Activated T-cell treated with anti-CD3 and anti-CD28 coated beads for 48 hours (primary cell): ENCODE measurements around the gene GAGE10.
"Not testable (repeated sequence)": the region's sequence is repeated elsewhere in the genome, so short reads cannot be mapped to it uniquely, and the experiment has no call there.

Experiments used
- DNase-seq: peaks from one replicate; pipeline ENCODE4 v3.0.0-alpha.2; 2020; ENCODE audit warnings: low read depth

GAGE10 gene

DNA sequence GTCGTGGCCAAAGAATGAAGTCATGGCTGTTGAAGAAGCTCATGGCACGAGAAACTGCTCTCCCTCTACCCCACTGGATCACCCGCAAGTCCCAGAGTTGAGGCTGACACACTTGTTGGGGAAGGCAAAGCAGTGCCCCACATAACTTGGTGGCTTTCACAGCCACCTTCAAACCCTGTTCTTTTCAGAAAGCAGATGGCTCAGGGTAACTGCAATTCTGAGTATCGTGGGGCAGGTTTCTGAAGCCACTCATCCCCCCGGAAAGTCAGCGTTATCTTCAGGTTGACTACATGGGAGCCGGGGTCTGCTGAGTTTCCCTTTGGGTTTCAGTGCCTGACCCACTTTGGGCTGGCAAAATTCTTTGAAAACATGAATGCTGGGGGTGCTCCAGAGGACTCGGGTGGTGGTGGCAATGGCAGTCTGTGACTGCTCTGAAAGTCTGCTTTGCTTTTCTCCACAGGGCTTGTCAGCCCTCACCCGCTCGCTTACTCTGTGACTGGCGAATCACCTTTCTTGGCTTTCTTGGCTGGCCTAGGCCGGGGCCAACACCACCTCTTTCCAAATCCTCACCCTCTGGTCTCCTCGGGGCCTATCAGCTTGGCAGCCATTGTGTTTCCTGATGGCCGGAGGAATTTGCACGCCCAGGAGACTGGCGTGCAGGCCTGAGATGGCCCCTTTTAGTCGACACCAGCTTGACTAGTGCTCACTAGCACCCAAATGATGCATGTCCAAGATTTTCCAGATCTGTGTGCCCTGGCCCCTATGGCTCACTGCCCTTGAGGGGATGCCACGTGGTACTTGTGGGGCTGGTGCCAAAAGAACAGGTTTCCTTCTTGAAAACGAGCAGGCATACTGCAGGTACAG lies 26.5 kb upstream of the GAGE10 start:
- no peak for DNase-seq

DNA sequence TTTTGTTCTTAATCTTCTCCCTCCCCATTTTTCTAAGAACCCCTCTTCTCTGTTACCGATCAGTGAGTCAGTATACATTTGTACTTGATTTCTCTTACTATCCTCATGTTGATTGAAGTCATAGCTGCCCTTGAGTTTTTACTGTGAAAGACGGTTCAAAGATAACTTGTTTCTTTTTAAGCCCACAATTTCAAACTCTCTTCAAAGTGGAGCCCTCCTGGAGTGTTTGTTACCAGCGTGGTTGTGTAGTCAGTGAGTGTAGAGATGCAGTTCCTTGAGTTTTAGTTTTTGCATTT lies 26.0 kb upstream of the GAGE10 start:
- no peak for DNase-seq

DNA sequence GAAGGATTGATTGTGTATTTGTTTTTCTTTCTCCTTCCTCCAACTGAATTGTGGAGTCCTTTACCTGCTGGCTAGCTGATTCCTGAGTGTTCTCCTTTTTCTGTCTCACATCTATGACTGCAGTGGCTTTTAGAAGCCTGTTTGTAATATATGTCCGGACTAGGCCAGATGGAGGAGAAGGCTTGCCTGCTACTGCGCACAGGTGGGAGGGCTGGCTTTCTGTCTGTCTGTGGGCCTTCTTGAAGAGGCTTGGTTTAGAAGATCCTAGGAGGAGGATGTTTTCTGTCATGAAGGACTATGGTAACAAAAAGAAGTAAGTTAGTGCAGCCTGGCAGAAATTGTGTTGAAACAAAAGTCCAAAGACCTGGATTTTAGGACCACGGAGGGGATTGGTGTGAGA lies 25.4 kb upstream of the GAGE10 start:
- DNase-seq = no peak

DNA sequence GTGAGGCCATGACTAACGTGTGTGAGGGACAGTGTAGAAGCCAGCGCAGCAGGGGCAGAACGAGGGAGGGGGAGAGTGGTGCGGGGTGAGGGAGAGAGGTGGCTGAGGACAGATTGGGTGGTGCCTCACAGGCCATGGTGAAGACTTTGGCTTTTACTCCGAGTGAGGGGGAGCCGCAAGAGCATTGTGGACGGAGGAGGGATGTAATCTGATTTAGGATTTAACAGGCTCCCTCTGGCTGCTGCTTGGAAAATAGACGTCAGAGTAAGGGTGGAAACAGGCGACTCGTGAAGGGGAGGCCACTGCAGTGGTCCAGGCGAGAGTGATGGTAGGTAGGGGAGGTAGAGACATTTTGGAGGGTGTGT lies 20.8 kb upstream of the GAGE10 start:
- DNase-seq = no peak

DNA sequence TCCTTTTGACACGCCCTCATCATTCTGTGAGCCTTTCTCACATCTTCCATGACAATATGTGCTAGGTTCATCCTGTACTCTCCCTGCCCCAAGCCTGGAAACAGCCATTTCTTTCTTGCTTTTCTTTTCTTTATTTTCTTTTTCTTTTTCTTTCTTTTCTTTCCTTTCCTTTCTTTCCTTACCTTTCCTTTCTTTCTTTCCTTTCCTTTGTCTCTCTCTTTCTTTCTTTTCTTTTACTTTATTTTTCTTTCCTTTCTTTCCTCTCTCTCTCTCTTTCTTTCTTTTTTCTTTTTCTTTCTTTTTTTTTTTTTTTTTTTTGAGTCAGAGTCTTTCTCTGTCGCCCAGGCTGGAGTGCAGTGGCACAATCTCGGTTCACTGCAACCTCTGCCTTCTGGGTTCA lies 19.2 kb upstream of the GAGE10 start:
- DNase-seq = no peak

DNA sequence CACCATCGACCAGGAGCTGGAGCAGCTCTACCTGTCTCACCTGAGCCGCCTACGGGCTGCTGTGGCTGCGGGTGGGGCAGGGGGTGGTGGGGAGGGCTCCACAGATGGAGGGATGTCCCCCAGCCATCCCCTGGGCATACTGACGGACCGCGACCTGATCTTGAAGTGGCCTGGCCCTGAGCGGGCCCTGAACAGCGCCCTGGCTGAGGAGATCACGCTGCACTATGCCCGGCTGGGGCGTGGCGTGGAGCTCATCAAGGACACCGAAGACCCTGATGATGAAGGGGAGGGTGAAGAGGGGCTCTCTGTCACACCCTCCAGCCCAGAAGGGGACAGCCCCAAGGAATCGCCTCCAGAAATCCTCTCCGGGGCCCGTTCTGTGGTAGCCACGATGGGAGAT lies 17.3 kb upstream of the GAGE10 start:
- no peak for DNase-seq

DNA sequence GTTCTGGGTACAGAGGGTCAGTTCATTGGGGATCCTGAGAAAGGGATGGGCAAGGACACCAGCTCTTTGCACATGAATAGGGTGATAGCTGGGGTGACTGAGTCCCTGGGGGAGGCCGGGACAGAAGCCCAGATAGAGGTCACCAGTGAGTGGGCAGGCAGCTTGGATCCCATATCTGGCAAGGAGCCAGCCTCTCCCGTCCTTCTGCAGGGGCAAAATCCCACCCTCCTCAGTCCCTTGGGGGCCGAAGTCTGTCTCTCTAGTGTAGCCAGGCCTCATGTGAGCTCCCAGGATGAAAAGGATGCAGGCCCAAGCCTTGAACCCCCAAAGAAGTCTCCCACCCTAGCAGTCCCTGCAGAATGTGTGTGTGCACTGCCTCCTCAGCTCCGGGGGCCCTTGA lies 16.9 kb upstream of the GAGE10 start:
- no peak for DNase-seq

DNA sequence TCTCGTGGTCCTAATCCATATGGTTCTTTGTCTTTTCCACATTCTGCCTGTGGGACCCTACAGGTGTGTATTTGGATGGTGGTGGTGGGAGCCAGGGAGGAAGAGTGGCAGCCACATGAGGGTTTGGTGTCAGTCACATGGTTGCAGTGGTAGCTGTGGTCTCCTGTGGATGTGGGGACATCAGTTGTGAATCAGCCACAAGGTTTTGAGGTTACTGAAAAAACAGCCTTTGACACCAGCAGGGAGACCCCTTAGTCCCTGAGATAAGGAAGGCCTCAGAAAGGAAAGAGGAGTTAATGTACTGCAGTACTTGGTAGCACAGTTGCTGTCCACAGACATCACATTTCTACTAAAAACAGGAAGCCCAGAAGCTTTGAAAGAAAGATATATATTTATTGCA lies 15.8 kb upstream of the GAGE10 start:
- DNase-seq = no peak

DNA sequence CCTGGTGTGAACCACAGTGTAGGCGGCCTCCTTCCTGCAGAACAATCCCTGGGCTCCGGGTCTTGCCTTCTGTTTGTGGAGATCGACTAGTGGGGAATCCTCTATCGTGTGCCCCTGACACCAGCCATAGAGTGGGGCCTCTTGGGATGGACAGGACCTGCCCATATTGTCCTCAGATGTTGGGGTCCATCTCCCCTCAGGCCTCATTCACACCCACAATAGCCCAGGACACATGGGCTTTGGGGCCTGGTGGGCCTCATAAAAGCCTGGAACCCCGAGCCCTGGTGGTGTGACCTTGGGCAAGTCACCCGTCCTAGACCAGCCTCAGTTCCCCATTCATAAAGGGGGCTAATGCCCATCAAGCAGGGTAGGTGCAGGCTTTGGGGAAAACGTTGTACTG lies 13.2 kb upstream of the GAGE10 start:
- no peak for DNase-seq

DNA sequence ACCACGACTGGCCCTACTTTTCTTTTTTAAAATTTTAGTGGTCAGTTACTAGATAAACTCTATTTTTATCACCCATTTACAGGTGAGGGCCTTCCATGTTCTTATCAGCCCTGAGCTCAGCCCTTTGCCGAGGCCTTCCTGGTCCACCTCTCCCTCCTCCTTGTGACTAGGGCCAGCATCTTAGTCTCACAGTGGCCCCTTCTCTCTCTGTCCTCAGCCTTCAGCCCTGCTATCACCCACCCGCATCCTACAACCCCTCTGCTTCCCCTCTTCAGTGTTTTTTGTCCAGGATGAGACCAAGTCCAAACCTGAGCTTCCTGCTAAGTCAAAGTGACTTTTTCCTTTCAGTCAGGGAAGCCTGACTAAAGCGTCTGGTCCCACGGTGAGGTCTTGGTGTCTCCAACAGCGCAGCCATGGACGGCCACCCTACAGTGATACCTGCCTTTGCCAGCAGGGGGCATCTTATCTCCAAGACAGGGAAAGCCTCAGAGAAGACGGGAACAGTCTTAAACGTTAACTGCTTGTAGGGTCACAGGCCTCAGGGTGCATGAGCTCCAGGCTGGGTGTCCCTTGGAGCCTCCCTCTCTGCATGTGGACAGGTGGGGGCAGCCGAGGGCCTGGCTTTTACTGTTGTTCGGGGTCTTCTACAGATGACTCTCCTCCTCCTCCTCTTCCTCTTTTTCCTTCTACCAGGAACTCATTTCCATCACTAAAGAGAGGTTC lies 11.7 kb upstream of the GAGE10 start:
- DNase-seq = peak; percentile 59

DNA sequence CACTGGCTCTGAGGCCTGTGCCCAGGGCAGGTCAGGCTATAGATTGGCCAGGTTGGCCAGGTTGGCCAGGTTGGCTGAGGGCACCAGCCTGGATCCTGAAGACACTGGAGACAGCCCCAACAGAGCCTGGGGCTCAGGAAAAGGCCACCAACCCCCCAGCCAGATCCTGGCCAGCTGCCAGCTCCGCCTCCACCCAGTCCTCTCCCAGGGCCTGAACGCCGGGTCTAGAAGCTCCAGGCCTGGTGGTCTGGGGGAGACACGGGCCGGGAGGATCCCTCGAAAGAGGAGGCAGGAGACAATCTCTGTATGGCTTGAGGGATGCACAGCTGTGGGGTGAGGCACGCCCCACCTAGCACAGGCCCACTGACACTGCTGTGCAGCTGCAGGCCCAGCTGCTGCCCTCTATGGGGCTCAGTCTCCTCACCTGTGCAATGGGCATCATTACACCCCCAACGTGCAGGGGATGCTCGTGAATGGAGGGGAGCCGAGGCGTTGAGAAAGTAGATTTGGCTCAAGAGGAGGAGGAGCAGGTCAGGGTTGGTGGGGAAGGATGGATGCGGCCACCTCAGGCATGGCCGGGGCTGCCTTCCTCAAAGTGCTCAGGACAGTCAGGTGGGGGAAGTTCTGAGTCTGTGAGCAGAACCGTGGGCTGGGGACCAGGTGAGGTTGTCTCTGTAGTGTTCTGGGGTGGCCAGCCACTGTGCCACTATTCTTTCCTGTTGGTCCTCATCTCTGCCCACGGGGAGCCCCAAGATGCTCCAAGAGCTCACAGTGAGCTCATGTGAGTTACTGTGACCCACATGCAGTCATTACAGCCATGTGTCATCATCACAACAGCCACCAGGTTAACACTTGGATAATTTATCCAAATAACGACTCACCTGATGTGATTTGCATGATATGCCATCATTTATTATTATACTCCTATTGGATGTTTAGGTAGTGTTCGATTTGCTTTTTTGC lies 10.8 kb upstream of the GAGE10 start:
- DNase-seq = no peak

DNA sequence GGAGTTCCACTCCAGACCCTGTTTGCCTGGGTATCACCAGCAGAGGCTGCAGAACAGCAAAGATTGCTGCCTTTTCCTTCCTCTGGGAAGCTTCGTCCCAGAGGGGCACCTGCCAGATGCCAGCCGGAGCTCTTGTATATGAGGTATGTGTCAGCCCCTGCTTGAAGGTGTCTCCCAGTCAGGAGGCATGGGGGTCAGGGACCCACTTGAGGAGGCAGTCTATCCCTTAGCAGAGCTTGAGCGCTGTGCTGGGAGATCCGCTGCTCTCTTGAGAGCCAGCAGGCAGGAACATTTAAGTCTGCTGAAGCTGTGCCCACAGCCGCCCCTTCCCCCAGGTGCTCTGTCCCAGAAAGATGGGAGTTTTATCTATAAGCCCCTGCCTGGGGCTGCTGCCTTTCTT lies 4.2 kb upstream of the GAGE10 start:
- not testable (repeated sequence) for DNase-seq

DNA sequence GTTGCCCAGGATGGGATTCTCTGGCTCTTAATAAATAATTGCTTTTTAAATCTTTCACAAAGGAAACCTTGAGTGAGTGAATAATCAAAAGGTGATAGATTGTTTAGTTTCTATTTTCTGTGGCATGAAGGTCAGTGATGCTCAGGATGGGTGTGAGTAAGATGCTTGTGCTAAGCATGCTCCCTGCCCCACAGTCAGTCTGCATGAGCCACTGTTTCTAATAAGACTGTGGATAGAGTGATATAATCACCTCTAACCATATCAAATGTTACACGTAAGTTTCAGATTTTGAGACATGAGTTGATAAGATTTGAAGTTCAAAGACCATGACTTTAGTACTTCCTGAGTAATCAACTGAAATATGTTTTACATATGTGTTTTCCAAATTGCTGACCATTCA lies 2.7 kb upstream of the GAGE10 start:
- DNase-seq = no peak

DNA sequence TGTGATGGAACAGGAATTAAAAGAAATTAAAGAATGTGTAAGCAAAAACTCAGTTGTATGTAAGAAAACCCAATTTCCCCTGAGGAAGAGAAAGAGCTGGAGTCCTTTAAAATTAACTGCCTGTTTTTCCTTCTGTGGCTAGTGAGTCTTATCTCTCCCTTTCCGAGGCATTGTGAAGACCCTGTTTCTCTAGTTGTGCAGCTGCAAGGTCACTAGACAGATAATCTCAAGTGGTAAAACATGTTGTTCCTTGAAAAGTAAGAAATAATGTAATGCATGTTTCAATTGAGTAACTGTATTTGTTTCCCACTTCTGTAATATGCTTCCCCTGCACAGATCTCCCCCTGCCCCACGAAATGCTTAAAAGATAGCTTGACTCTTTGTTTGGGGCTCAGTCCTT lies 4.3 kb downstream of the GAGE10 start:
- DNase-seq = not testable (repeated sequence)

DNA sequence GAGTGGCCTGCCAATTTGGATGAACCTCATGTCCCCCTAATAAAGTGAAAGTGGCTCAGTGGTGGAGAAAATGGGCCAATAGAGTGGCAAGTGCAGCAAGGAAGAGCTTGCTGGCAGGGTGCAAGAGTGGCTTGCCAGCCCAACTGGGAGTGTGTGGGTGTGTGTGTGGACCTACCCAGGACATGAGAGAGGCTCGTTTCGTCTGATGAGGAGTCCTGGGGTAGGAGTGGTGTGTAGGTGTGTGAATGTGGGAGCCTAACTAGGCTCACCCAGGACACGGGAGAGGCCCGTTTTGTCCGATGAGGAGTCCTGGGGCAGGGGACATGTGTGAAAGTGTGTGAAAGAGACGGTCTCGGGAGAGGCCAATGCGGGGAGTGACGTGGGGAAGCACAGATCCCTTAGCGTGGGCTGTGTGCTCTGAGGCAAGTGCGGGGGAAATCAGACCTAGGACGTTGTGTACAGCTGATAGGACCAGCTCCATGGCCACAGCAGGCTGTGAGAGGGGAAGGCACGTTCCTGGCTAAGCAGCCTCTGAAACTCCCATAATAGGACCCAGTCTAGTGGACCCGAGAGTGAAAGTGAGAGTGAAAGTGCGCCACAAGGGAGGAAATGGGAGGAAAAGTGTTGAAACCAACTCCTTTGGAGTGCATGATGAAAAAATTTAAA lies 5.3 kb downstream of the GAGE10 start:
- DNase-seq = no peak

DNA sequence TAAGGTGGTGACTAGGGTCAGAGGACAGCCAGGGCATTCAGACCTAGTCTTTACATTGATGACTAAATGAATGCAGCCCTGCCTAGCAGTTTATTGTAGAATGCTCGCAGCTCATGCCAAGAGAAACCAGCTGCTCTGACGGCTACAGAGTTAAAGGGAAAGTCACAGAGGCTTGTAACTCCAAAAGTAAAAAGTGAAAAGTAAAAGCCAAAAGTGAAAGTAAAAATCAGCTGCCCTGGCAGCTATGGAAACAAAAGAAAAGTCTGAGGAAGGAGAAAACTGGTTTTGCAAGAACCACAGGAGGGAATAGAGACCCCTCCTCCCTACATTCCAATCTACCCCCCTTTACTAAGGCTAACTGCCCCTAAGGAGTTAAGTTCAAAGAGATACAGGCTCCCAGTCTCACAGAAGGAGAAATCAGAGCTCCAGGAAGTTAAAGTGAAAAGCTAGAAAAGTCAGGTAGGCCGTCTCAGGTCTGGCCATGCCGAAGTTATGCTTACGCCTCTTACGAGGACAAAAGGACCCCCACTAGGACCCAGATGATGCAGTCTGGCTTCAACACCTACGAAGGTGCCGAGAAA lies 6.0 kb downstream of the GAGE10 start:
- DNase-seq = no peak

DNA sequence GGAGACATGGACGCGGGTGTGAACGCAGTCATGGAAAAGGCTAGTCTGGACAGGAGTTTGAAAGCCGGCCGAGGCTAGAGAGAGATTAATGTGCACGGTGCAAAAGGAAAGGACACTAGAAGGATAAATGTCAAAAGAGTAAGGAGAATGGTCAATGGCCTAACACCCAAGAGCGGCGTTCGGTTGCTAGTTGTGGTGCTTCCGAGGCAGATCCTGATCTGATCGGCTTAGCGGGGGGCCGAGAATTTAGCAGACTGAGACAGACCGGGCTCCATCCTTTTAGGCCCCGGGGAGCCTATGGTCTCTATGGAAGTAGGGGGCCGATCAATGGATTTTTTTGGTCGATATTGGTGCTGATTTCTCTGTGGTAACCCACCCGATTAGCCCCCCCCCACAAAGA lies 6.9 kb downstream of the GAGE10 start:
- DNase-seq = no peak

DNA sequence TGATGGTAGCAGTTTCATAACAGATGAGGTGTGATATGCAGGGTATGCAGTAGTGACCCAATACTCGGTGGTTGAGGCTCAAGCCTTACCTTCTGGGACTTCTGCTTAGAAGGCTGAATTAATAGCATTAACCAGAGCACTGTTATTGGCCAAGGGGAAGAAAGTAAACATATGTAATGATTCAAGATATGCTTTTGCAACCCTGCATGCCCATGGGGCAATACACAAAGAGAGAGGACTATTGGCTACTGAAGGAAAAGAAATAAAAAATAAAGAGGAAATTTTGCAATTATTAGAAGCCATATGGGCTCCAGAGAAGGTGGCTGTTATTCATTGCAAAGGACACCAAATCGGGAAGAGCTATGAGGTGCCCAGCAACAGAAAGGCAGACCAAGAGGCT lies 8.7 kb downstream of the GAGE10 start:
- DNase-seq = no peak

DNA sequence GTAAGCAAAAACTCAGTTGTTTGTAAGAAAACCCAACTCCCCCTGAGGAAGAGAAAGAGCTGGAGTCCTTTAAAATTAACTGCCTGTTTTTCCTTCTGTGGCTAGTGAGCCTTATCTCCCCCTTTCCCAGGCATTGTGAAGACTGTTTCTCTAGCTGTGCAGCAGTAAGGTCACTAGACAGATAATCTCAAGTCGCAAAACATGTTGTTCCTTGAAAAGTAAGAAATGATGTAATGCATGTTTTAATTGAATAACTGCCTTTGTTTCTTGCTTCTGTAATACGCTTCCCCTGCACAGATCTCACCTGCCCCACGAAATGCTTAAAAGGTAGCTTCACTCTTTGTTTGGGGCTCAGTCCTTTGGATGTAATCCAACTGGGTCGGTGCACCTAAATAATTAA lies 12.6 kb downstream of the GAGE10 start:
- no peak for DNase-seq

DNA sequence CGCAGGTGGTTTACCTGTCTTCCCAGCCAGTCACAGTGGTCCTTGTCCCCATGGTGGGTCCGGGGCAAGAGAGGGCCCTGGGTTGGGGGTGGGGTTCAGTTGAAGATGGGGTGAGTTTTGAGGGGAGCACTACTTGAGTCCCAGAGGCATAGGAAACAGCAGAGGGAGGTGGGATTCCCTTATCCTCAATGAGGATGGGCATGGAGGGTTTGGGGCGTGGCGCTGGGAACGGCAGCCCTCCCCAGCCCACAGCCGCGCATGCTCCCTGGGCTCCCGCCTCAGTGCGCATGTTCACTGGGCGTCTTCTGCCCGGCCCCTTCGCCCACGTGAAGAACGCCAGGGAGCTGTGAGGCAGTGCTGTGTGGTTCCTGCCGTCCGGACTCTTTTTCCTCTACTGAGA lies 18.3 kb downstream of the GAGE10 start, which contains the start of gene GAGE12J:
Gene GAGE12J, plus strand, starts transcription at position 301 of the 400 bp plus-strand sequence. CDS start 1,157 bp downstream, outside the sequence.
- not testable (repeated sequence) for DNase-seq

DNA sequence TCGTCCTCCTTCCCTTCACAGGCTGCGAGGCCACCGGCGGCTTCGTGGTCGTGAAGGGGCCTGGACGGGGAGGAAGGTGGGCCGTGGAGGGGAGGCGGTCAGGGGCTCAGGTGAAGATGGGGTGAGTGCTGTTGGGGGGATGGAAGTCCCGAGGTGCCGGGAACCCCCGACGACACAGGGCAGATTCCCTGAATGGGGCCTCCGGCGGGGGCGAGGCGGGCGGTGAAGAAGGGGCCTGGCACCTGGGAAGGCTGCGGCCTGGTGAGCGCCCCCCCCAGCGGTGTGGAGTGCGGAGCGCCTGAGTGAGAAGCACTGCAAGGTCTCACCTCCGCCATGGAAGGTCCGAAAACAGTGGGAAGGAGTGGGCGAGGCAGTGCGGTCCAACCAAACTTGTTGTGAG lies 18.8 kb downstream of the GAGE10 start:
- not testable (repeated sequence) for DNase-seq

DNA sequence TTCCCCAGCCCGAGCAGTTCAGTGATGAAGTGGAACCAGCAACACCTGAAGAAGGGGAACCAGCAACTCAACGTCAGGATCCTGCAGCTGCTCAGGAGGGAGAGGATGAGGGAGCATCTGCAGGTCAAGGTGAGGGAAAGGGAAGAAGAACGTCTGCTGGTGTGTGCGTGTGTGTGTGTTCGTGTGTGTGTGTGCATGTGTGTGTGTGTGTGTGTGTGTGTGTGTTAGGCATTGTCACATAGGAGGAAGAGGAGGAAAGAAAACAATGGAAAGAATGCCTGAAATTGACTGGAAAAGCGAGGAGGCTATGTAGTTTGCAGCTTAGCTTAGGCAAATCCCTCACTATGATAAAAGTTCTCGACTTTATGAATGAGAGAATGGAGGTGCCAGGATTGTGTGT lies 20.3 kb downstream of the GAGE10 start:
- not testable (repeated sequence) for DNase-seq
